Psoas muscle (tissue), 8 donors: ENCODE data around the gene INTS15. TPM values are rescaled to one million over a fixed set of nuclear protein-coding genes. Genes with fewer than 3 reads are reported as not detected.

Experiments used
- ATAC-seq, 4 donors: fragments of 200-7000 bp; cut with Tn5 transposase; one replicate each; pipeline ENCODE4 v1.9.1; 2020; ENCODE audit warnings: moderate library complexity in 3 of 4, mild to moderate bottlenecking in 2 of 4
- DNase-seq, 2 donors: peaks; one replicate each; pipeline ENCODE4 v3.0.0-alpha.2; 2020
- H3K27ac ChIP-seq: fragments of 200-600 bp; one replicate; pipeline ENCODE4 v1.8.0; 2022
- H3K27me3 ChIP-seq, 3 donors: fragments of 200-600 bp in 1 of 3; one replicate each; pipeline versions ENCODE4 v1.6.1 to v1.8.0; 2013 to 2022; ENCODE audit warnings: low read length in 2 of 3, mild to moderate bottlenecking in 2 of 3, moderate library complexity in 1 of 3; ENCODE audit not compliant: insufficient read depth in 3 of 3
- H3K36me3 ChIP-seq, 2 donors: fragments of 200-600 bp in 1 of 2; one replicate each; pipeline versions ENCODE4 v1.6.1 to v1.8.0; 2013 to 2022; ENCODE audit warnings: low read depth in 1 of 2, mild to moderate bottlenecking in 1 of 2, moderate library complexity in 1 of 2; ENCODE audit not compliant: insufficient read depth in 1 of 2
- H3K4me1 ChIP-seq: fragments of 200-600 bp; one replicate; pipeline ENCODE4 v1.8.0; 2022
- H3K4me3 ChIP-seq: fragments of 200-600 bp; one replicate; pipeline ENCODE4 v1.8.0; 2022; ENCODE audit warnings: mild to moderate bottlenecking
- H3K9me3 ChIP-seq: fragments of 200-600 bp; one replicate; pipeline ENCODE4 v1.8.0; 2022
- CTCF ChIP-seq: fragments of 200-600 bp; IDR thresholded peaks from one replicate; pipeline ENCODE4 v1.8.0; 2022; ENCODE audit warnings: antibody characterized with exemption
- WGBS, 3 donors: extraction: QIAGEN DNeasy Blood & Tissue Kit; methylation state at CpG; one replicate each; pipeline versions ENCODE4 v1.1.6 to v1.1.7; 2013; 5-methylcytosine and 5-hydroxymethylcytosine counted together
- intact Hi-C, 2 donors: fragments of 100-400 bp; cut with DNase I; formaldehyde crosslinking; loops; one replicate each; pipeline versions ENCODE4 v1.11.0 to v1.14.2; 2022
- polyA plus RNA-seq, 3 donors: library from polyadenylated mRNA; stranded (reverse); fragments of 200-250 nt; gene quantifications; one replicate each; pipeline ENCODE4 v1.2.3, GENCODE V29; 2013
- total RNA-seq, 4 donors: library from RNA; stranded (reverse); fragmentation: NEBNext Ultra II Directional in 2 of 4; extraction: Animal tissue kit (Norgen Biotek cat#: 25700) in 2 of 4; gene quantifications; one replicate each; pipeline versions ENCODE4 v1.2.1 to v1.2.4, GENCODE V29; 2021 to 2023
- donor health status: healthy with polysubstance abuse.
- donor health status: DM: no; HTN: no; CAD: no; lungs with moderate emphysema.
- donor health status: Bipolar disorder and iron deficiency.
- donor health status: healthy.
- donor health status: DM: yes; HTN: yes; CAD: no.
- donor health status: DM: no; HTN: no; CAD: no.
- donor health status: DM: no; HTN: no; CAD: no.
- donor health status: DM: yes; HTN: yes; CAD: no.

INTS15 gene
- total and polyA plus RNA-seq, 7 donors, result 14.1 to 46.0 (median 24.0) TPM

GRCh38 chr7:6650521-6651011 is 60.7 kb downstream of the INTS15 start:
- ATAC-seq (no peak), DNase-seq (peak in 1 of 2 donors; percentile 41)
- peaks cover 12 to 85% of the 10 kb centered on the region in 2 donors for H3K36me3 ChIP-seq
- no peaks in the 10 kb centered on the region for H3K4me1 ChIP-seq
- intact Hi-C loops, result no loop called here
- H3K27me3 ChIP-seq, result no peaks in the 10 kb centered on the region
- H3K9me3 ChIP-seq, result no peaks in the 10 kb centered on the region
- H3K27ac ChIP-seq, result no peak overlapping the region
- TF ChIP-seq CTCF, result no peak
- 95 to 96% (median 95%) methylated on average over 12 of the region's 12 CpGs for WGBS, 3 donors
- no peak overlapping the region for H3K4me3 ChIP-seq

- 97 to 98% (median 97%) methylated on average over 32 of the region's 32 CpGs for WGBS, 3 donors
- Histone ChIP-seq H3K27me3 (no peaks in the 10 kb centered on the region), H3K9me3 (no peaks in the 10 kb centered on the region), H3K36me3 (peaks cover 12 to 73% of the 10 kb centered on the region in 2 donors), H3K27ac (no peak overlapping the region), H3K4me3 (no peak overlapping the region), H3K4me1 (no peaks in the 10 kb centered on the region)
- intact Hi-C loops, result no loop called here
- ATAC-seq (no peak), DNase-seq (no peak)
- no peak for TF ChIP-seq CTCF
Observed at GRCh38 chr7:6651851-6652445, 62.1 kb downstream of the INTS15 start.

- Histone ChIP-seq H3K27ac (no peak overlapping the region), H3K4me1 (no peaks in the 10 kb centered on the region), H3K9me3 (no peaks in the 10 kb centered on the region), H3K36me3 (peaks cover 12 to 68% of the 10 kb centered on the region in 2 donors), H3K4me3 (no peak overlapping the region), H3K27me3 (no peaks in the 10 kb centered on the region)
- 97 to 98% (median 97%) methylated on average over 68 to 75 of the region's 75 CpGs for WGBS, 3 donors
- intact Hi-C loops, result no loop called here
- no peak for ATAC-seq
- no peak for TF ChIP-seq CTCF
- peak in 1 of 2 donors; percentile 32 for DNase-seq
Observed at GRCh38 chr7:6652446-6653011, 62.7 kb downstream of the INTS15 start.

- Histone ChIP-seq H3K36me3 (peaks cover 12 to 60% of the 10 kb centered on the region in 2 donors), H3K4me1 (no peaks in the 10 kb centered on the region), H3K4me3 (no peak overlapping the region), H3K27me3 (no peaks in the 10 kb centered on the region), H3K27ac (no peak overlapping the region), H3K9me3 (no peaks in the 10 kb centered on the region)
- intact Hi-C loops, result no loop called here
- WGBS, 3 donors, result 94 to 95% (median 95%) methylated on average over 101 to 146 of the region's 146 CpGs
- ATAC-seq, result no peak
- DNase-seq, result peak in 1 of 2 donors; percentile 23
- TF ChIP-seq CTCF, result no peak
Observed at GRCh38 chr7:6653071-6654003, 63.5 kb downstream of the INTS15 start.
